HCT116 (cell line): ENCODE data around the gene TPRX1. TPM values are rescaled to one million over a fixed set of nuclear protein-coding genes. Genes with fewer than 3 reads are reported as not detected.
A peak's percentile ranks its signal among the peaks of the same experiment; 100 is the strongest.

Experiments used
- ATAC-seq: fragments of 200-7000 bp; cut with Tn5 transposase; 2 replicates; pipeline ENCODE4 v1.9.1; 2020; ENCODE audit warnings: mild to moderate bottlenecking, moderate library complexity
- BruUV-seq: library from RNA; stranded (reverse); fragments of 400-500 nt; replicated peaks from 2 replicates; lab custom pipeline; 2021; lab: Mats Ljungman, UMichigan
- CTCF ChIA-PET: fragments of 300-600 bp; sonication (Branson Sonifier 250); formaldehyde crosslinking; loops from one replicate; lab custom pipeline; 2021; ENCODE audit warnings: antibody characterized with exemption; lab: Charles Lee
- POLR2A ChIA-PET: fragments of 300-600, 350-600 bp; sonication (Branson Sonifier 250); formaldehyde crosslinking; loops from one replicate; lab custom pipeline; 2021; ENCODE audit warnings: antibody characterized with exemption; lab: Charles Lee
- RAD21 ChIA-PET, 2 experiments: fragments of 300-600 bp; sonication (Branson Sonifier 250); formaldehyde crosslinking; loops; one replicate each; lab custom pipeline; 2023; ENCODE audit warnings: low total read pairs in 2 of 2; ENCODE audit not compliant: uncharacterized antibody in 2 of 2, unreplicated experiment in 2 of 2, low non-redundant PET in 1 of 2; lab: Charles Lee
- DNase-seq: peaks from one replicate; pipeline ENCODE4 v3.0.0-alpha.2; 2010; ENCODE audit warnings: low read depth, low spot score
- H2AFZ ChIP-seq: fragments of 200-600 bp; shearing (Covaris generic), sonication (generic); 2 replicates; pipeline ENCODE4 v1.6.1; 2017; ENCODE audit warnings: low read depth, mixed run types, mixed read lengths, antibody characterized with exemption, low read length; ENCODE audit not compliant: poor library complexity, severe bottlenecking
- H3K27ac ChIP-seq: 2 replicates; pipeline ENCODE4 v1.5.1; 2012; ENCODE audit warnings: low read depth, low read length
- H3K27me3 ChIP-seq: fragments of 200-600 bp; sonication (generic); 2 replicates; pipeline ENCODE4 v1.6.1; 2016; ENCODE audit warnings: mixed run types, low read length, mixed read lengths; ENCODE audit not compliant: insufficient read depth
- H3K36me3 ChIP-seq, 2 experiments: fragments of 200-500 bp in 1 of 2; fragments of 200-600 bp in 1 of 2; sonication (Bioruptor generic) in 1 of 2; sonication (generic) in 1 of 2; 2 replicates each; pipeline versions ENCODE4 v1.5.1 to v1.6.1; 2014 to 2016; ENCODE audit warnings: low read length in 2 of 2, inconsistent platforms in 1 of 2, mixed read lengths in 1 of 2, mixed run types in 1 of 2; ENCODE audit not compliant: insufficient read depth in 2 of 2, control insufficient read depth in 1 of 2
- H3K4me1 ChIP-seq, 2 experiments: fragments of 200-600 bp in 1 of 2; sonication (generic) in 1 of 2; 2 replicates each; pipeline versions ENCODE4 v1.5.1 to v1.6.1; 2012 to 2017; ENCODE audit warnings: low read length in 2 of 2, inconsistent platforms in 1 of 2, mild to moderate bottlenecking in 1 of 2, mixed read lengths in 1 of 2, mixed run types in 1 of 2, moderate library complexity in 1 of 2; ENCODE audit not compliant: insufficient read depth in 2 of 2, control insufficient read depth in 1 of 2
- H3K4me2 ChIP-seq: fragments of 200-600 bp; sonication (generic); 2 replicates; pipeline ENCODE4 v1.6.1; 2017; ENCODE audit warnings: mixed run types, low read length, mixed read lengths
- H3K4me3 ChIP-seq, 2 experiments: fragments of 200-600 bp in 1 of 2; sonication (generic) in 1 of 2; replicated peaks in 1 of 2; 2 replicates each; pipeline ENCODE4 v1.5.1; 2011 to 2016; ENCODE audit warnings: low read length in 2 of 2, control low read depth in 1 of 2, low read depth in 1 of 2, mild to moderate bottlenecking in 1 of 2, mixed read lengths in 1 of 2, mixed run types in 1 of 2
- H3K79me2 ChIP-seq: fragments of 200-600 bp; sonication (generic); 2 replicates; pipeline ENCODE4 v1.6.1; 2017; ENCODE audit warnings: mild to moderate bottlenecking, mixed run types, low read length, moderate library complexity, mixed read lengths; ENCODE audit not compliant: insufficient read depth
- H3K9ac ChIP-seq: fragments of 200-600 bp; sonication (generic); 2 replicates; pipeline ENCODE4 v1.6.1; 2016; ENCODE audit warnings: low read length, mixed read lengths
- H3K9me2 ChIP-seq: fragments of 200-600 bp; sonication (generic), shearing (Covaris generic); 2 replicates; pipeline ENCODE4 v1.6.1; 2017; ENCODE audit warnings: mixed run types, mild to moderate bottlenecking, moderate library complexity; ENCODE audit not compliant: insufficient read depth
- H3K9me3 ChIP-seq, 2 experiments: fragments of 200-500 bp in 1 of 2; fragments of 200-600 bp in 1 of 2; sonication (Bioruptor generic) in 1 of 2; sonication (generic) in 1 of 2; 2 replicates each; pipeline ENCODE4 v1.6.1; 2014 to 2017; ENCODE audit warnings: low read length in 2 of 2, mixed read lengths in 2 of 2, inconsistent platforms in 1 of 2, low read depth in 1 of 2, mild to moderate bottlenecking in 1 of 2, mixed run types in 1 of 2, moderate library complexity in 1 of 2; ENCODE audit not compliant: control insufficient read depth in 1 of 2, insufficient read depth in 1 of 2
- H4K20me1 ChIP-seq: fragments of 200-600 bp; sonication (generic), shearing (Covaris generic); 2 replicates; pipeline ENCODE4 v1.6.1; 2017; ENCODE audit warnings: mixed run types, mild to moderate bottlenecking, moderate library complexity; ENCODE audit not compliant: insufficient read depth
- CBX3 ChIP-seq: IDR thresholded peaks from 2 replicates; pipeline ENCODE4 v1.6.1; 2012; ENCODE audit warnings: low read depth
- ELF1 ChIP-seq: IDR thresholded peaks from 2 replicates; pipeline ENCODE4 v1.6.1; 2012; ENCODE audit warnings: low read depth, borderline replicate concordance
- EZH2 ChIP-seq: fragments of 200-600 bp; sonication (generic); IDR thresholded peaks from 2 replicates; pipeline ENCODE4 v1.6.1; 2017; ENCODE audit warnings: antibody characterized with exemption, mixed run types
- JUND ChIP-seq: IDR thresholded peaks from 2 replicates; pipeline ENCODE4 v1.6.1; 2012
- RAD21 ChIP-seq: IDR thresholded peaks from 2 replicates; pipeline ENCODE4 v1.6.1; 2012; ENCODE audit warnings: low read depth, mild to moderate bottlenecking
- SP1 ChIP-seq: IDR thresholded peaks from 2 replicates; pipeline ENCODE4 v1.6.1; 2012; ENCODE audit warnings: low read depth
- YY1 ChIP-seq: IDR thresholded peaks from 2 replicates; pipeline ENCODE4 v1.6.1; 2011; ENCODE audit warnings: low read length, low read depth, moderate library complexity, mild to moderate bottlenecking; ENCODE audit not compliant: insufficient replicate concordance; ENCODE audit errors: extremely low read depth
- ZNF274 ChIP-seq: fragments of 200-500 bp; sonication (Bioruptor generic); IDR thresholded peaks from 2 replicates; pipeline ENCODE4 v1.6.1; 2014; ENCODE audit warnings: mild to moderate bottlenecking, low read depth, low read length, inconsistent platforms
- intact Hi-C: fragments of 100-400 bp; cut with micrococcal nuclease; formaldehyde crosslinking; loops from 2 replicates; pipeline ENCODE4 v1.10.0; 2022
- total RNA-seq: library from RNA; stranded (reverse); gene quantifications from one replicate; pipeline ENCODE4 v1.2.1, GENCODE V29; 2021; ENCODE audit not compliant: unreplicated experiment
- TF ChIP-seq, protein P1 (sequence below): IDR thresholded peaks from 2 replicates; pipeline ENCODE4 v1.6.1; 2012; ENCODE audit warnings: low read depth
- TF ChIP-seq, protein P2 (sequence below): IDR thresholded peaks from 2 replicates; pipeline ENCODE4 v1.6.1; 2011; ENCODE audit warnings: mild to moderate bottlenecking, low read length, moderate library complexity; ENCODE audit not compliant: insufficient replicate concordance; ENCODE audit errors: extremely low read depth
- TF ChIP-seq, protein P3 (sequence below), 3 experiments: fragments of 200-600 bp in 1 of 3; sonication (generic) in 1 of 3; IDR thresholded peaks in 2 of 3; conservative IDR thresholded peaks in 1 of 3; 2 replicates each; pipeline ENCODE4 v1.5.1; 2012 to 2017; ENCODE audit warnings: low read depth in 2 of 3, low read length in 2 of 3, antibody characterized with exemption in 1 of 3, borderline replicate concordance in 1 of 3, control low read depth in 1 of 3, mild to moderate bottlenecking in 1 of 3, mixed read lengths in 1 of 3, mixed run types in 1 of 3, moderate library complexity in 1 of 3; ENCODE audit not compliant: insufficient read depth in 1 of 3

Gene TPRX1
- total RNA-seq, 1 experiment from 2014 or later: not detected

DNA sequence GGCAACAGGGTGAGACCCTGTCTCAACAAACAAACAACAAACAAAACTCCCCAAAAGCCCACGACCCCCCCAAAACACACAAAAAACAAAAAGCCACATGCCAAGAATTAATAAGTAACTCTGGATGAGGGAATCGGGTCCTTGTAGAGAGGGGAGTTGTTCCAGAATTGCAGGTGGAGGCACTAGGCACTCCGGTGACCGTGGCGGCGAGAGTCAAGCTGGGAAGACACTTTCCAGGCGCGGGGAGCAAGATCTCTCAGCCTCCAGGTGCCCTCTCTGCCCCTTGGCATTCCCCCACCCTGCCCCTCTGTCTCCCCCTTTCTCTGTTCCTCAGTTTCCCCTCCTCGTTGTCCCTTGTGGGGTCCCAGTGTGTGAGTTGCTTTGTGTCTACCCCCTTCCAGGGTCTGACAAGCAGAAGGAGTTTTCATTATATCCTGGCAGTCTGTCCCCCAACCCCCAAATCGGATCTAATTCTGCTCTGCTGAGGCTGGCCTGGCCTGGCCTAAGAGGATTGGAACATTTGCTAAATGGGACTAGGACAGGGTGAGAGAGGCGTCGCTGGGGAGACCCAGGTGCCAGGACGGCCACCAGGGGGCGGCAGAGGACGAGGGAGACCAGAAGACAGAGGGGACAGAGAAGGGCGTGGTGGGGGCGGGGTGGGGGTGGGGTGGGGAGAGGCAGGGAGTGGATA, 9.1 kb upstream of the TPRX1 start:
- H3K9me2 ChIP-seq: no peaks in the 10 kb centered on the region
- peaks cover 5 to 19% of the 10 kb centered on the region in 2 experiments for H3K4me1 ChIP-seq
- no peak overlapping the region for H3K4me3 ChIP-seq
- H2AFZ ChIP-seq: no peak overlapping the region
- CTCF ChIA-PET: interaction anchor here (1.2 kb wide), 1 partner anchor 48 kb away, joined by 3 read pairs; no protein-coding TSS in a partner anchor
- no peaks in the 10 kb centered on the region for H3K36me3 ChIP-seq
- RAD21 ChIA-PET: no interaction called here
- no peak overlapping the region for H3K27ac ChIP-seq
- ATAC-seq: peak; percentile 99
- H3K9ac ChIP-seq: no peak overlapping the region
- H4K20me1 ChIP-seq: no peaks in the 10 kb centered on the region
- no peaks in the 10 kb centered on the region for H3K27me3 ChIP-seq
- POLR2A ChIA-PET: no interaction called here
- intact Hi-C loops: loop anchor here (5.0 kb wide), 1 partner anchor 49 kb away; no protein-coding TSS in a partner anchor
- H3K4me2 ChIP-seq: peak overlapping the region; percentile 32; the same call in 1 of the 2 replicates
- H3K79me2 ChIP-seq: no peaks in the 10 kb centered on the region
- no peaks in the 10 kb centered on the region for H3K9me3 ChIP-seq
- no TSS peak for BruUV-seq
- no peak for TF ChIP-seq CBX3
- no peak for TF ChIP-seq EZH2
- TF ChIP-seq RAD21: peak; percentile 68
- TF ChIP-seq, protein P1, sequence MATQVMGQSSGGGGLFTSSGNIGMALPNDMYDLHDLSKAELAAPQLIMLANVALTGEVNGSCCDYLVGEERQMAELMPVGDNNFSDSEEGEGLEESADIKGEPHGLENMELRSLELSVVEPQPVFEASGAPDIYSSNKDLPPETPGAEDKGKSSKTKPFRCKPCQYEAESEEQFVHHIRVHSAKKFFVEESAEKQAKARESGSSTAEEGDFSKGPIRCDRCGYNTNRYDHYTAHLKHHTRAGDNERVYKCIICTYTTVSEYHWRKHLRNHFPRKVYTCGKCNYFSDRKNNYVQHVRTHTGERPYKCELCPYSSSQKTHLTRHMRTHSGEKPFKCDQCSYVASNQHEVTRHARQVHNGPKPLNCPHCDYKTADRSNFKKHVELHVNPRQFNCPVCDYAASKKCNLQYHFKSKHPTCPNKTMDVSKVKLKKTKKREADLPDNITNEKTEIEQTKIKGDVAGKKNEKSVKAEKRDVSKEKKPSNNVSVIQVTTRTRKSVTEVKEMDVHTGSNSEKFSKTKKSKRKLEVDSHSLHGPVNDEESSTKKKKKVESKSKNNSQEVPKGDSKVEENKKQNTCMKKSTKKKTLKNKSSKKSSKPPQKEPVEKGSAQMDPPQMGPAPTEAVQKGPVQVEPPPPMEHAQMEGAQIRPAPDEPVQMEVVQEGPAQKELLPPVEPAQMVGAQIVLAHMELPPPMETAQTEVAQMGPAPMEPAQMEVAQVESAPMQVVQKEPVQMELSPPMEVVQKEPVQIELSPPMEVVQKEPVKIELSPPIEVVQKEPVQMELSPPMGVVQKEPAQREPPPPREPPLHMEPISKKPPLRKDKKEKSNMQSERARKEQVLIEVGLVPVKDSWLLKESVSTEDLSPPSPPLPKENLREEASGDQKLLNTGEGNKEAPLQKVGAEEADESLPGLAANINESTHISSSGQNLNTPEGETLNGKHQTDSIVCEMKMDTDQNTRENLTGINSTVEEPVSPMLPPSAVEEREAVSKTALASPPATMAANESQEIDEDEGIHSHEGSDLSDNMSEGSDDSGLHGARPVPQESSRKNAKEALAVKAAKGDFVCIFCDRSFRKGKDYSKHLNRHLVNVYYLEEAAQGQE: no peak
- no peak for TF ChIP-seq JUND
- TF ChIP-seq ZNF274: no peak
- no peak for TF ChIP-seq ELF1
- peak; percentile 56 for TF ChIP-seq YY1
- TF ChIP-seq SP1: no peak
- TF ChIP-seq, protein P2, sequence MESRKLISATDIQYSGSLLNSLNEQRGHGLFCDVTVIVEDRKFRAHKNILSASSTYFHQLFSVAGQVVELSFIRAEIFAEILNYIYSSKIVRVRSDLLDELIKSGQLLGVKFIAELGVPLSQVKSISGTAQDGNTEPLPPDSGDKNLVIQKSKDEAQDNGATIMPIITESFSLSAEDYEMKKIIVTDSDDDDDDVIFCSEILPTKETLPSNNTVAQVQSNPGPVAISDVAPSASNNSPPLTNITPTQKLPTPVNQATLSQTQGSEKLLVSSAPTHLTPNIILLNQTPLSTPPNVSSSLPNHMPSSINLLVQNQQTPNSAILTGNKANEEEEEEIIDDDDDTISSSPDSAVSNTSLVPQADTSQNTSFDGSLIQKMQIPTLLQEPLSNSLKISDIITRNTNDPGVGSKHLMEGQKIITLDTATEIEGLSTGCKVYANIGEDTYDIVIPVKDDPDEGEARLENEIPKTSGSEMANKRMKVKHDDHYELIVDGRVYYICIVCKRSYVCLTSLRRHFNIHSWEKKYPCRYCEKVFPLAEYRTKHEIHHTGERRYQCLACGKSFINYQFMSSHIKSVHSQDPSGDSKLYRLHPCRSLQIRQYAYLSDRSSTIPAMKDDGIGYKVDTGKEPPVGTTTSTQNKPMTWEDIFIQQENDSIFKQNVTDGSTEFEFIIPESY: no peak
- TF ChIP-seq, protein P3, sequence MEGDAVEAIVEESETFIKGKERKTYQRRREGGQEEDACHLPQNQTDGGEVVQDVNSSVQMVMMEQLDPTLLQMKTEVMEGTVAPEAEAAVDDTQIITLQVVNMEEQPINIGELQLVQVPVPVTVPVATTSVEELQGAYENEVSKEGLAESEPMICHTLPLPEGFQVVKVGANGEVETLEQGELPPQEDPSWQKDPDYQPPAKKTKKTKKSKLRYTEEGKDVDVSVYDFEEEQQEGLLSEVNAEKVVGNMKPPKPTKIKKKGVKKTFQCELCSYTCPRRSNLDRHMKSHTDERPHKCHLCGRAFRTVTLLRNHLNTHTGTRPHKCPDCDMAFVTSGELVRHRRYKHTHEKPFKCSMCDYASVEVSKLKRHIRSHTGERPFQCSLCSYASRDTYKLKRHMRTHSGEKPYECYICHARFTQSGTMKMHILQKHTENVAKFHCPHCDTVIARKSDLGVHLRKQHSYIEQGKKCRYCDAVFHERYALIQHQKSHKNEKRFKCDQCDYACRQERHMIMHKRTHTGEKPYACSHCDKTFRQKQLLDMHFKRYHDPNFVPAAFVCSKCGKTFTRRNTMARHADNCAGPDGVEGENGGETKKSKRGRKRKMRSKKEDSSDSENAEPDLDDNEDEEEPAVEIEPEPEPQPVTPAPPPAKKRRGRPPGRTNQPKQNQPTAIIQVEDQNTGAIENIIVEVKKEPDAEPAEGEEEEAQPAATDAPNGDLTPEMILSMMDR (IDR thresholded peaks at IDR 0.05 in 2 of 3, conservative IDR thresholded peaks at IDR 0.05 in 1 of 3; ENCODE audit: borderline replicate concordance in 1 of 3, insufficient read depth in 1 of 3, low read depth in 2 of 3, low read length in 2 of 3): peak; percentile 55 to 69 (median 64); a peak in 5 of 6 replicates
- peak; percentile 61 for DNase-seq
